ENCODE measurements around the gene SUMO3. TPM values are rescaled to one million over a fixed set of nuclear protein-coding genes. Genes with fewer than 3 reads are reported as not detected.

Gene SUMO3
- total and polyA plus RNA-seq, 2 of the 8 experiments (the other 6 are each of a cell fraction or from before 2014, with no cell fraction given) = 96.8 to 101 TPM

- H3K4me3 ChIP-seq (ENCODE audit: extremely low read depth in 1 of 4, insufficient read depth in 2 of 4, low read depth in 3 of 4, low read length in 4 of 4) = no peak overlapping the region
- peaks cover 0 to 3% of the 10 kb centered on the region in 2 experiments; a peak in 1 of 4 replicates for H3K9me3 ChIP-seq (ENCODE audit: insufficient read depth in 2 of 2, low read depth in 1 of 2, low read length in 1 of 2)
- H3K23me2 ChIP-seq (ENCODE audit: low read depth, low read length) = peaks cover 13% of the 10 kb centered on the region; the same call in 1 of the 2 replicates
- no peak overlapping the region for H3K23ac ChIP-seq (ENCODE audit: insufficient read length)
- H2BK20ac ChIP-seq (ENCODE audit: low read length) = no peak overlapping the region
- H3K36me3 ChIP-seq (ENCODE audit: control insufficient read depth in 2 of 4, insufficient read depth in 4 of 4, low read length in 3 of 4) = peaks cover 0 to 6% (median 0%) of the 10 kb centered on the region in 4 experiments; a peak in 5 of 8 replicates
- H3K27me3 ChIP-seq (replicated peaks in 1 of 4; ENCODE audit: control insufficient read depth in 3 of 4, extremely low read depth in 1 of 4, insufficient read depth in 3 of 4, low read length in 3 of 4) = peaks cover 0 to 4% (median 2%) of the 10 kb centered on the region in 4 experiments; a peak in 3 of 7 replicates
- H3K79me1 ChIP-seq (ENCODE audit: low read depth, low read length) = peaks cover 20% of the 10 kb centered on the region
- TF ChIP-seq HDAC2 (IDR thresholded peaks at IDR 0.05; ENCODE audit: borderline replicate concordance in 1 of 2, low read depth in 2 of 2, low read length in 2 of 2) (no peak), NANOG (IDR thresholded peaks at IDR 0.05; ENCODE audit: insufficient read depth, low read depth, low read length, poor library complexity, severe bottlenecking) (no peak), EGR1 (IDR thresholded peaks at IDR 0.05; ENCODE audit: borderline replicate concordance, low read depth, low read length) (no peak)
- H3K27ac ChIP-seq (ENCODE audit: low read depth, low read length) = no peak overlapping the region
- H3K56ac ChIP-seq (replicated peaks; ENCODE audit: insufficient read length, low read depth, low read length) = no peak overlapping the region
- H4K91ac ChIP-seq (replicated peaks; ENCODE audit: insufficient read length, low read length) = no peak overlapping the region
- CTCF ChIA-PET (ENCODE audit: partially characterized antibody) = interaction anchor here (0.8 to 1.3 kb wide), 3 partner anchors 13 to 115 kb away, joined by 3 to 6 read pairs (median 3); no protein-coding TSS in a partner anchor
- H3K4ac ChIP-seq (replicated peaks; ENCODE audit: insufficient read length, low read depth, low read length) = no peak overlapping the region
- H3K9ac ChIP-seq (replicated peaks in 1 of 4; ENCODE audit: extremely low read depth in 1 of 4, low read depth in 3 of 4, low read length in 3 of 4) = no peak overlapping the region
- H3K79me2 ChIP-seq (ENCODE audit: control insufficient read depth in 1 of 2, insufficient read depth in 2 of 2, low read length in 2 of 2) = peaks cover 10 to 63% of the 10 kb centered on the region in 2 experiments
- no peak overlapping the region for H2BK120ac ChIP-seq (replicated peaks; ENCODE audit: low read depth, low read length)
- POLR2A ChIA-PET (ENCODE audit: partially characterized antibody) = interaction anchor here (1.3 to 4.4 kb wide), 2 partner anchors 11 to 229 kb away, joined by 4 to 72 read pairs; partner anchors contain the start of gene UBE2G2
- no peak overlapping the region for H2BK15ac ChIP-seq (ENCODE audit: low read length)
- WGBS, 2 experiments (ENCODE audit: extremely low coverage in 1 of 2, insufficient coverage in 1 of 2, insufficient read length in 1 of 2, insufficient replicate concordance in 2 of 2, low coverage in 1 of 2, low lambda C conversion rate in 2 of 2, missing lambda C conversion rate in 1 of 2) = 92% methylated on average over 18 of the region's 18 CpGs; no CpG with 5 or more reads in 1 of the 2 experiments
- H2BK12ac ChIP-seq (ENCODE audit: low read depth, low read length) = no peak overlapping the region
- no peak overlapping the region for H3K4me2 ChIP-seq (ENCODE audit: insufficient read depth in 1 of 2, low read depth in 2 of 2, low read length in 2 of 2)
- no peak overlapping the region for H3K18ac ChIP-seq (ENCODE audit: extremely low read depth, low read length)
- peaks cover 0 to 17% (median 5%) of the 10 kb centered on the region in 4 experiments; a peak in 4 of 7 replicates for H3K4me1 ChIP-seq (replicated peaks in 1 of 4; ENCODE audit: control insufficient read depth in 3 of 4, insufficient read depth in 4 of 4, low read length in 3 of 4)
- no peak overlapping the region for H2AK5ac ChIP-seq (ENCODE audit: low read depth, low read length)
- peaks cover 11 to 30% of the 10 kb centered on the region in 2 experiments for H4K20me1 ChIP-seq (replicated peaks in 1 of 2; ENCODE audit: control insufficient read depth in 1 of 2, insufficient read depth in 2 of 2, low read length in 2 of 2)
- DNase-seq (ENCODE audit: low read depth in 1 of 2, low spot score in 2 of 2) (no peak), FAIRE-seq (no peak)
- H3K14ac ChIP-seq (ENCODE audit: insufficient read length) = no peak overlapping the region
- H4K5ac ChIP-seq (ENCODE audit: insufficient read length, low read depth, low read length) = no peak overlapping the region
- H4K8ac ChIP-seq (ENCODE audit: extremely low read depth, insufficient read depth, low read length) = no peak overlapping the region; the same call in 1 of the 2 replicates
- no peak overlapping the region for H2BK5ac ChIP-seq (ENCODE audit: low read depth, low read length)
- no peak overlapping the region for H2AFZ ChIP-seq (ENCODE audit: low read length)
These were observed 4.1 kb downstream of the SUMO3 start for GRCh38 chr21:44813727-44814126.
